Heart left ventricle (tissue), 13 donors: ENCODE results near the gene BABAM1.

Experiments used
- POLR2A ChIP-seq, 2 donors: fragments of 450-650 bp; IDR thresholded peaks; one replicate each; pipeline ENCODE4 v1.6.1; 2017; ENCODE audit warnings: antibody characterized with exemption in 2 of 2, mild to moderate bottlenecking in 2 of 2, moderate library complexity in 2 of 2
- TF ChIP-seq, protein P1 (sequence below), 12 donors: fragments of 200-600 bp; sonication (generic) in 4 of 12; IDR thresholded peaks; one replicate each; pipeline versions ENCODE4 v1.5.0 to v1.8.0; 2018 to 2022; ENCODE audit warnings: antibody characterized with exemption in 12 of 12, mild to moderate bottlenecking in 5 of 12
- donor health status: ischemic (EF 13 %, LVEDD 7.1; RV severe dilation, severe dysfunction).
- donor health status: DM: no; HTN: yes; CAD: no.
- donor health status: DM: no; HTN: no; CAD: no.
- donor health status: ischemic (EF 25% LVEDD 6.9; RV normal size, moderate dysfunction).
- donor health status: ischemic (EF 25% LVEDD 5.7; RV mildly dilated, moderate dysfunction).
- donor health status: ischemic (EF 35%, LVEDD 5.7; RV mildly dilated, moderate dysfunction).
- donor health status: nonischemic (EF 11% LVEDD 7.7; RV severe dilation, severe dysfunction).
- donor health status: DM: yes; HTN: yes; CAD: no.
- donor health status: PGD.
- donor health status: ischemic (EF 29% LVEDD 5.4; RV normal size, mild dysfunction).
- donor health status: nonischemic (EF 23%, LVEDD 6.1; RV moderate dilation, normal function).

DNA sequence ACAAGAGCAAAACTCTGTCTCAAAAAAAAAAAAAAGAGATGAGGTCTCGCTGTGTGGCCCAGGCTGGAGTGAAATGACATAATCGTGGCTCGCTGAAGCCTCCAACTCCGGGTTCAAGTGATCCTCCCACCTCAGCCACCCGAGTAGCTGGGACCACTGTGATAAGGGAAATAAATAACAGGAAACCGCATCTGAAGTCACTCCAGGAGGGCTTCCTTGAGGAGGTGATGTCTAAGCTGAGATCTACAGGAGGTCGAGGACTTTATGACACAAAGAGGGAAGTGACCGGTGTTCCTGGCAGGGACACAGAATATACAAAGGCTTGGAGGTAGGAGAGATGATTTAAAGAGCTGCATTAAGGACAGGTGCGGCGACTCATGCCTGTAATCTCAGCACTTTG lies 12.6 kb upstream of the BABAM1 start:
- no peak for TF ChIP-seq POLR2A (IDR thresholded peaks at IDR 0.05)
- TF ChIP-seq, protein P1, sequence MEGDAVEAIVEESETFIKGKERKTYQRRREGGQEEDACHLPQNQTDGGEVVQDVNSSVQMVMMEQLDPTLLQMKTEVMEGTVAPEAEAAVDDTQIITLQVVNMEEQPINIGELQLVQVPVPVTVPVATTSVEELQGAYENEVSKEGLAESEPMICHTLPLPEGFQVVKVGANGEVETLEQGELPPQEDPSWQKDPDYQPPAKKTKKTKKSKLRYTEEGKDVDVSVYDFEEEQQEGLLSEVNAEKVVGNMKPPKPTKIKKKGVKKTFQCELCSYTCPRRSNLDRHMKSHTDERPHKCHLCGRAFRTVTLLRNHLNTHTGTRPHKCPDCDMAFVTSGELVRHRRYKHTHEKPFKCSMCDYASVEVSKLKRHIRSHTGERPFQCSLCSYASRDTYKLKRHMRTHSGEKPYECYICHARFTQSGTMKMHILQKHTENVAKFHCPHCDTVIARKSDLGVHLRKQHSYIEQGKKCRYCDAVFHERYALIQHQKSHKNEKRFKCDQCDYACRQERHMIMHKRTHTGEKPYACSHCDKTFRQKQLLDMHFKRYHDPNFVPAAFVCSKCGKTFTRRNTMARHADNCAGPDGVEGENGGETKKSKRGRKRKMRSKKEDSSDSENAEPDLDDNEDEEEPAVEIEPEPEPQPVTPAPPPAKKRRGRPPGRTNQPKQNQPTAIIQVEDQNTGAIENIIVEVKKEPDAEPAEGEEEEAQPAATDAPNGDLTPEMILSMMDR (IDR thresholded peaks at IDR 0.05): no peak
